HG02943 (cell line): ENCODE results near the gene MPHOSPH8.

Source experiments
- ATAC-seq: cut with Tn5 transposase; IDR thresholded peaks from one replicate; pipeline ENCODE4 v1.9.1; 2021; ENCODE audit warnings: mild to moderate bottlenecking, low read depth, moderate library complexity; ENCODE audit not compliant: unreplicated experiment

The MPHOSPH8 gene, protein sequence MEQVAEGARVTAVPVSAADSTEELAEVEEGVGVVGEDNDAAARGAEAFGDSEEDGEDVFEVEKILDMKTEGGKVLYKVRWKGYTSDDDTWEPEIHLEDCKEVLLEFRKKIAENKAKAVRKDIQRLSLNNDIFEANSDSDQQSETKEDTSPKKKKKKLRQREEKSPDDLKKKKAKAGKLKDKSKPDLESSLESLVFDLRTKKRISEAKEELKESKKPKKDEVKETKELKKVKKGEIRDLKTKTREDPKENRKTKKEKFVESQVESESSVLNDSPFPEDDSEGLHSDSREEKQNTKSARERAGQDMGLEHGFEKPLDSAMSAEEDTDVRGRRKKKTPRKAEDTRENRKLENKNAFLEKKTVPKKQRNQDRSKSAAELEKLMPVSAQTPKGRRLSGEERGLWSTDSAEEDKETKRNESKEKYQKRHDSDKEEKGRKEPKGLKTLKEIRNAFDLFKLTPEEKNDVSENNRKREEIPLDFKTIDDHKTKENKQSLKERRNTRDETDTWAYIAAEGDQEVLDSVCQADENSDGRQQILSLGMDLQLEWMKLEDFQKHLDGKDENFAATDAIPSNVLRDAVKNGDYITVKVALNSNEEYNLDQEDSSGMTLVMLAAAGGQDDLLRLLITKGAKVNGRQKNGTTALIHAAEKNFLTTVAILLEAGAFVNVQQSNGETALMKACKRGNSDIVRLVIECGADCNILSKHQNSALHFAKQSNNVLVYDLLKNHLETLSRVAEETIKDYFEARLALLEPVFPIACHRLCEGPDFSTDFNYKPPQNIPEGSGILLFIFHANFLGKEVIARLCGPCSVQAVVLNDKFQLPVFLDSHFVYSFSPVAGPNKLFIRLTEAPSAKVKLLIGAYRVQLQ

DNA sequence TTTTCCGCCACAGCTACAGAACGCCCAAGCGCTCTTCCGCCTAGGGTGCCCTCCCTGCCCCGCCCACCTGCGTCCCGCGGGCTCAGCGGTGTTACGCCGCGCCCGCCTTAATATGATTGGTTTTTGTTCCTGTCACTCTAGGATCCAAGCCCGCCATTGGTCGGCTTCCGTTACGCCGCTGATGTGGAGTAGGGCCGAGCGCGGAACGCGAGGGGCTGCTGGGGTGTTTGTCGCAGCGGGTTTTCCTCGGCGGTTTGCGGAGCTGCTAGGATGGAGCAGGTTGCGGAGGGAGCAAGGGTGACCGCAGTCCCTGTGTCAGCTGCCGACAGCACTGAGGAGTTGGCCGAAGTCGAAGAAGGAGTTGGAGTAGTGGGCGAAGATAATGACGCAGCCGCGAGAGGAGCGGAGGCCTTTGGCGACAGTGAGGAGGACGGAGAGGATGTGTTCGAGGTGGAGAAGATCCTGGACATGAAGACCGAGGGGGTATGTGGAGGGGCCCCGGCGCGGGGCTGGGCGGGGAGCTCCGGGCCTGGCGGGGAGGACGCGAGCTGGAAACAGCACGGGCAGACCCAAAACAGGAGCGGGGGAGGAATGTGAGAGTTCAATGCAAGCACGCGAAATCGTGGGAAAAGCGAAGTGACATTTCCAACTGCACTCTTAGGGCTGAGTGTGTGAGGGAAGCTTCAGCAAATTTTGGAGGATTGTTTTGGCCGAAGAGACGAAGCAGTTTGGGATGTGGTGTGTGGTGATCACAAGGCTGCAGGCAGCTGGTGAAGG, at the start of gene MPHOSPH8:
Gene MPHOSPH8 (plus strand): TSS at position 181 of the 777 bp plus-strand sequence. CDS start 90 bp downstream, at position 271.
- ATAC-seq: peak; percentile 99

DNA sequence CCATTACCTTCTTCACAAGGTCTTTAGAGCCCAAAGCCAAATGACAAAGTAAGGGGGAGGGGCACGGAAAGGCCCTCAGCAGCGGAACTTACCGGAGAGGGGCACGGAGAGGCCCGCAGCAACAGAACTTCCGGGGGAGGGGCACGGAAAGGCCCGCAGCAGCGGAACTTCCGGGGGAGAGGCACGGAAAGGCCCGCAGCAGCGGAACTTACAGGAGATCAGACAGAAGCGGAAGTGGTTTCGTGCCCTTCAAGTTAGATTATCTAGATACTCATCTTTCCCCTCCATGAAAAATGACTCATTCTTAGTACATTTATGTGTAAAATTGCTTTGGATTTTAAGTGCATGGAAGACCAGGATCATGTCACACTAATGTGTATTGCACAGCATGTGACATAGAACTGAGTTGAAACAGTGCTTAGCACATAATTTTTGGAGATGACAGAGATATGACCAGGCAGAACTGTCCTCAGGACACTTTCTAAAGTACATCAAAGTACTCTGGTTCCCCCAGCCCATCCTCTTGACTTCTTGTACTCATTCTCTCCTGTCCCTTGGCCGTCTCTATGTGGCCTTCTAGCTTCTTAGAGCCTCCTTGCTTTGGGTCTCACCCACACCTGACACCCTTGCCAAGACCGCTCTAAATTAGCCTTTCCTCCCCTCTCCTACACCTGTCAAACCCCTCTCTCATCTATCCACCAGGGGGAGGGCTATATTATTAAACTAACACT, 46.4 kb upstream of the MPHOSPH8 start:
- peak; percentile 64 for ATAC-seq

DNA sequence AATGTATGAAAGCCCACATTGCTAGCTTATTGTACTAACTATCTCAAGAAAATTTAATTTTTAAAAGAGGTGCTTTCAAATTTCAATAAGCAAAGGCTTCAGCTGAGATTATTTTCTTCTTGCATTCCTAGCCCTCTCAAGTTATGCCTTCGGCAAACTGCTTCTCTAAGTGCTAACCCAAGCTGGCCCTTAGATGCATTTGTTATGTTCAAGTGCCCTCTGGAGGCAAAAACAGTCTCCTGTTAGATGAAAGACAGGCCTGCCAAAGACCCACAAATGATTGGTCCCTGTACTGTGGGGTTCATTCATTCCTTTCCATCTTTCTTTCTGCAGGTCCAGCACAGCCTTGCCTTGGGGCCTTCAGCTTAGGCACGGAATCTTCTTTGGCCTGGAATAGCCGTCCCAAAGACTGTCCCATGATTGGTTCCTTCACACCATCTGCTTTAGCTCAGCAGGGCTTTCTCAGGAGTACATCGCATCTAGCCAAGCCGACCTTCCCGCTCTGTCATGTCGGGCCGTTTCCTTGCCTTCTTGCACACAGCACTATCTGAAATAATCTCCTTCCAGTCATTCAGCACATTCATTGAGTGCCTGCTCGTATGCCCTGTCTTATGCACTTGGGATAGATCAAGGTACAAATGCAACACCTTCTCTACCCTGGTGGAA, 45.7 kb upstream of the MPHOSPH8 start:
- peak; percentile 72 for ATAC-seq

DNA sequence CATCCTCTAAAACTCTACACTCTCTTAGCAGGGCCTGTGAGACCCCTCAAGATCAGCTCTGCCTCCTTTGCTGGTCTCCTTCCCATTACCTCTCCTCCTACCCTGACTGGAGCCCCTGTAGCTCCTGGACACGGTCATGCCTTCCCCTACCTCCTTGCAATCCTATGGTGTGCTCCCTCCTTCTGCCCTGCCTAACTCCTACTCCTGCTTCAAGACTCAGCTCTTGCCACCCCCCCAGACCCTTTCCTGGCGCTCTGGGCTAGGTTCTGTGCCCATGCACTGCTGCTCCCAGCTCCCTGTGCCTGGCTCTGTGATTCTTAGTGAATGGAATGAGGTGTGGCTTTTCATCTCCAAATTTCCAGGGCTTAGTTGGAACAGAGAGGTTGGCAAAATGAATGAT, 44.1 kb upstream of the MPHOSPH8 start:
- ATAC-seq: no peak

DNA sequence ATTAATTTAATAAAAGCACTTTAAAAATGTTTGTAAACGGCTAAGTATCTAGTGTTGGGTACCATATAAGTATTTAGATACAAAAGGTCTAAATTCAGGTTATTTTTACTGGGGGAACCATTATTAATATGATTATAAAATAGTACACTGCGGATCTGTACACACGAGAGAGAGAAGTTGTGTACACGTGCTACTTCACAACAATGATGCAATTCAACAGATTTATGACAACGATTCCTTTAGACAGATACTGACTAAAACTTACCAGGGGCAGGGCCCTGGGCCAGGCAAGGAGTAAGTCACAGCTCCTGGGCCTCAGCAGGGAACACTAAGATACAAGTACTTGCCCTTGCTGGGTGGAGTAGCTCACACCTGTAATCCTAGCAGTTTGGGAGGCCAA, 43.0 kb upstream of the MPHOSPH8 start:
- no peak for ATAC-seq

DNA sequence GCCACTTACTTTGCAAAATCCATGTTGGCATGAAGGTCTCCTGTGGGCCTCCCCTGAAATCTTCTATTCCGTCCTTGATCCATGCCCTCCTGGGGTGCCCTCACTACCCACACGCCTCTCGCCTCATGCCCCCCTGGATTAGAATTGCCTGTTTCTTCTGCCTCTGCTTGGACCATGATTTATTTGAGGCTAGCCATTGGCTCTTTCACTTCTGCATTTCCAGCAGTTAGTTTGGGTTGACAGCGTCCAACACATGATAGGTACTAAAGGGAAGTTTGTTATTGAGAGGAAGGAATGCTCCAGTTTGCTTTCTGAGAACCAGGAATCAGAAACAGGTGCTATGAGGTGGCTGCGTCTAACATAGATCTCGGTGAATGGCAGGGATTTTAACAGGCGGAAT, 41.6 kb upstream of the MPHOSPH8 start:
- no peak for ATAC-seq

DNA sequence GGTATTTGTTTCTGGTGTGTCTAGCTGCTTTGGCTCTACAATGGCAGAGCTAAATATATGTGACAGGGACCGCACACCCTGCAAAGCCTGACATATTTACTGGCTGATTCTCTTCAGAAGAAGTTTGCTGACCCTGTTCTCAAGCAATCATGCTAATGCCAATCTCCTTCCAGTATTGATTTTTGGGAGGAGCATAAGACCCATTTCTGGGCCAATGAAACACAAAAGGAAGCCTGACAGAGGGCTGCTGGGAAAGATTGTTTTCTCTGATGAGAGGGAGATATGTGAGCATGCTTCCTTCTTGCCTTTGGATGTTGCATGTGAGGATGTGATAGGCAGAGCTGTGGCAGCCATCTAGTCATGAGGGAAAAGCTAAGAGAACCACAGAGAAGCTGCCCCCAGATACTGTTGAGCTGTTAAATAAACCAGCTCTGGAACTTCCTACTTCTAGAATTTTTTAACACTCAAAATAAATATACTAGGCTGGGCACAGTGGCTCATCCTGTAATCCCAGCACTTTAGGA, 40.7 kb upstream of the MPHOSPH8 start:
- no peak for ATAC-seq

DNA sequence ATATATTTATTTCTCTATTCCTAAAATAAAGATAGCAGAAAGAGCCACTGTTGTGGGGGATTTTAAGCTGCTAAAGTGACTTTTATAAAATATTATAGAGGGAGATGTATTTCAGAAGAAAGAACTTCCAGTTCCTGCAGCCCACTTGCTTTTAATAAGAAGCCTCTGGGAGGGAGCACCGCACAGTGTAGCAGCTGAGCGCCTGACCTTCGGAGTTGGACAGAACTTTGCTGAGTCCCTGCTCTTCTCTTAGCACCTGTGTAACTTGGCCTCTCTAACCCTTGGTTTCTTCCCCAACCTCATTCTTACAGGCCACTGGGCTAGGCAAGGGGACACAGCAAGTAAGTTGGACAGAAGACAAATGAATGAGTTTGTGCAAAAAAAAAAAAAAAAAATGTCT, 37.4 kb upstream of the MPHOSPH8 start:
- ATAC-seq: no peak

DNA sequence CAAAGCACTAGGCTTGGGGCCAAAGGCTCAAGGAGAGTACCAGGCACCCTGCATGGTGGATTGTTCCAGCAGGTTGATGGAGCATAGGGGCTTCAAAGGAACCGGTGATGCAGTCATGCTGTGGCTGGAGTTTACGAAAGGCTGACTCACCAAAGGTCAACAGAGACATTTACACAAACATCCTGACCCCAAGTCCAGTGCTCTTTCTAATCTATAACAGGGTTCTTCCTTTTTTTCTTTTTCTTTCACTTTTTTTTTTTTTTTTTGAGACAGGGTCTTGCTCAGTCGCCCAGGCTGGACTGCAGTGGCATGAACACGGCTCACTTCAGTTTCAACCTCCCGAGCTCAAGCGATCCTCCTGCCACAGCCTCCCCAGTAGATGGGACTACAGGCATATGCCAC, 36.5 kb upstream of the MPHOSPH8 start:
- ATAC-seq: no peak

DNA sequence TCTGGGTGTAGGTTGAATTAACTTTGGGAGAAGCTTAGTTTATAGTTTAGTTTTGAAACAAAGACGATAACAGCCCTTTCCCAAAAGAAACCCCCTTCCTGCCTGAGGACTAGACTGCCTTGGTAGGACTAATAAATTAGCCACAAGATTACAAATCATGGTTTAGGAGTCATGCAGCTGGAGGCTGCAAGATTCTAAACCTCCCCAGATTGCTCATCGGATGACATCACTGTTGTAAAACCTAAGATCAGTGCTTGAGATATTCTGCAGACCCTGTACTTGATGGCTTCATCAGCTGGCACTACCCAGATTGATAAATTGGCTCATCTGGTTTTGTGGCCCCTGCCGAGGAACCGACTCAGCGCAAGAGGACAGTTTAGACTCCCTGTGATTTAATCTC, 35.9 kb upstream of the MPHOSPH8 start:
- no peak for ATAC-seq

DNA sequence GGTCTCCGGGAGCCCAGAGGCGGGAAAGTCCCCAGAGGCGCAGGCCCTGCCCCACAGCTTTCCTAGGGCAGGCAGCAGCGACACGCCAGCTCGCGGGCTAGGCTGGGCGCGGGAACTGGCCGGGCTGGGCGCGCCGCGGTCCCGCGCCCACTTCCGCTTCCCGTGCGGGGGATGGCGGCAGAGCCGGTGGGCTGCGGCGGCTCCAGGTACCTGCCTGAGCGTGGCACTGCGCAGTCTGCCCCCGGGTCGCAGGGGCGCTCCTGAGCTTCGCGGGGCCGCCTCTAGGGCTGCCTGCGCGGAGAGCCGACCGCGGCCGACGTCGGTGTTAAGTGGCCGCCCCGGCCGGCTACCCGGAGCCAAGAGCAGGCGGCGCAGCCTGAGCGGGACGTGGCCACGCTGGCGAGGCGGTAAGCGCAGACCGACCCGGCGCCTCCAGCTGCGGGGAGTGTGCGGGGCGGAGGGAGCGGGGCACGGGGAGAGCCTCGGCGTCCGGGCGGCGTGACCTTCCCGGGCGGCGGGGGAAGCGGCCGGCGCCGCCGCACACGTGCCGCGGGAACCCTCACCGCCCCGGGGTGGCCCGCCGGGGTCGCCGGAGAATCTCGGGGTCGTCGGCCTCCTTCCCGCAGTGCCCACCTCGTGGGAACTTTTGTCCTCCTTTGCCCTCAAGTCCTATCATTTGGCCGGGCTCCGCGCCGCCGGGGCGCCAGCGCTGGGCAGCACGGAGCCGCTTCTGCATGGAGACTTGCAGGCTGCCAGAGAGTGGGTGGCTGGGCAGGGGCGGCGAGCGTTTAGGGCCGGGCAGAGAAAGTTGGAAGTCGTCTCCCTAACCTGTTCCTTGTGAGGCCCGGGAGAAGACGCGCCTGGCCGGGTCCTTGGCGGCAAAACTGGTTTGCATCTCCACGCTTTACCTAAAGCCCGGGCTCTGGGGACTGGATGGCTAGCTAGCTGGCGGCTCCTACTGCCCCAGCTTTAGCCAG, 31.4 kb upstream of the MPHOSPH8 start:
- ATAC-seq: peak; percentile 85

DNA sequence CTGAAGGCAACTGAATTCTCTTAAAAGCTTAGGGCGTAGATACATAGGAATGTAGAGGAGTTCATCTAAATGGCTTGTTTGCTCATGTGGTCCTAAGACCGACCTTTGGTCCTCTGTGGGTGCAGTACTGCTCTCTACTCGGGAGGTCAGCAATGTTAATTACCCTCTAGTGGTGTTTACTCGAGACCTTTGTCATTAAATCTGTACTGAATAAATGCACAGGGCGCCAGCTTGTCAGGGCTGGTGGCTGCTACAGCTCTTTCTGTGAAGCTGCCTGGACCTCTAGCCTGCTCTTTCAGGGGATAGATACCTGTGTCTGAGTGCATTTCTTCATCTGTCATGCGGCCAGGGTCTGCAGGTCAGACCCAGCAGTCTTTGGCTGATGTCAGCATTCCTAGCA, 29.2 kb upstream of the MPHOSPH8 start:
- no peak for ATAC-seq

DNA sequence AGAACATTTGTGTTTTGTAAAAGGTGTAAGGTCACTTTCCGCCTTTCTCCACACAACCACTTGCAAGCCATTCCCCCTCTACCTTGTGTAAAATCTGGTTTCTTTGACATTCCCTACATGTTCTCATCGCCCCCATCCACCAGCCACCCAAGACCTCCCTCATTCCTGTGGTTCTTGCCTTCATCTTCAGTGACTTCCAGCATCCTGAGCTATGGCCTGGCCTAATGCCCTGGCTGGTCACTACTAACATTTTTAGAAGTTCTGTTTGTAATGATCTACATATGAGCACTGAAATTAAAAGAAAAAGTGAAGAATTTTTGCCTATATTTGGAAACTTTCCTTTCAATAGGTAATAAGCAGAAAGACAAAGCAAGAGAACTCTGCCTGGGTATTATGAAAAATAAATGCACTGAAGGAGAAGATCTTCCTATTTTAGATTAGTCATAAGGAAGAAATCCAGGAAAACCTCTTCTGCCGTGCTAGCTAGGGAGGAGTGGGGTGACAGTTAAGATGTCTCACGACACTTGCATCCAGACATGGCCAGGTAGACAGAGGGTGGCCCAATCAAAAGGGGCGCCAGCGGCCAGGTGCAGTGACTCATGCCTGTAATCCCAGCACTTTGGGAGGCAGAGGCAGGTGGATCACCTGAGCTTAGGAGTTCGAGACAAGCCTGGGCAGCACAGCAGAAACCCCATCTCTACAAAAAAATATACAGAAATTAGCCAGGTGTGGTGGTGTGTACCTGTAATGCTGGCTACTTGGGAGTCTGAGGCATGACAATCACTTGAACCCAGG, 28.1 kb upstream of the MPHOSPH8 start:
- ATAC-seq: no peak

DNA sequence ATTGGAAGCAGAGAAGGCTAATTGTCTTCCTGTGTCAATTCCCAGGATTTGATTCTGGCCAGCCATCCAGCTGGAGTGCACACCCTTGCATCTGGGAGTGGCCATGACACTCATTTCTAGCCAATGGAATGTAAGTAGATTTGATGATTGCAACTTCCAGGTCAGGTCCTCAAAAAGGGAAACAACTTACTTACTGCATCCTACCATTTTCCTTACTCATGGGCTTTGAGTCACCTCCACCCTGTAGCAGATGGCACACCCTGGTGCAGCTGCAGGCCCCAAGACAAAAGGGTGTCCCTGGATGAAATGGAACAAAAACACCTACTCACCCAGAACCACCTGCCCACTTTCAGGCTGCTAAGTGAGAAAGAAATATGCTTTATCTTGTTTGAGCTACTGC, 27.3 kb upstream of the MPHOSPH8 start:
- no peak for ATAC-seq

DNA sequence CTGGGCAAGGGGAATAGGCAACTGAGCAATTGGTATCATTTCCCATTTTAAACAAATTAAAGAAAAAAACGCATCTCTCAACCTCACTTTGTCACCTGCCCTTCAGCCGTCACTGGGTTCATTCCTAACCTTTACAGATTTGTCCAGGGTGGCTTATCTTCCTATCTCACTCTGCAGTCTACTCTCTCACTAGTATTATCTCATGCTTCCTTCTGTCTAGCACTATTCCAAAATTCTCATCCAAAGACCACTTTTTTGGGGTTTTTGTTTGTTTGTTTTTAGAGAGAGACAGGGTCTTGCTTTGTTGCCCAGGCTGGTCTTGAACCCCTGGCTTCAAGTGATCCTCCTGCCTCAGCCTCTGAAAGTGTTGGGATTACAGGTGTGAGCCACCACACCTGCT, 26.7 kb upstream of the MPHOSPH8 start:
- ATAC-seq: no peak

DNA sequence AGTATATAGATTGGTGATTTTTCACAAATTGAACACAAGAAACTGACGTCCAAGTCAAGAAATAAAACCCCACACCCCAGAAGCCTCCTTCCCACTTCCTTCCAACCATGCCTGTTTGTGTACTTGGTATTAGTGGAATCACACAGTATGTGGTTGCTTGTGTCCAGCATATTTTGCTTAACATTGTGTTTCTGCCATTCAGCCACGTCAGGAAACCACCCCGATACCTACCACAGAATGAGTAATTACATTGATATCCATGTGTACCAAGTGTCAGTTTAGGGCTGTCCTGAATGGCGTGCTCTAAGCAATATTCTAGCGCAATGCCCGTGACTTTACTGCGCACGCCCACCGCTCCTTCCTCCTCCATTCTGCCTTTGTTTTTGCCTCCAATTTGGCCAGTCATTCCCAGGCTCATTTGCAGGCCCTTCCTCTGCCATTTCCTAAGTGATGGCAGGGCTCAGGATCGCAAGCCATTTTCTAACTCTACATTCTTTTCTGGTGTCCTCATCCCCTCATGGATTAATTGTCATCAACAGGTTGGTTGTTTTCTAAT, 25.9 kb upstream of the MPHOSPH8 start:
- ATAC-seq: no peak

DNA sequence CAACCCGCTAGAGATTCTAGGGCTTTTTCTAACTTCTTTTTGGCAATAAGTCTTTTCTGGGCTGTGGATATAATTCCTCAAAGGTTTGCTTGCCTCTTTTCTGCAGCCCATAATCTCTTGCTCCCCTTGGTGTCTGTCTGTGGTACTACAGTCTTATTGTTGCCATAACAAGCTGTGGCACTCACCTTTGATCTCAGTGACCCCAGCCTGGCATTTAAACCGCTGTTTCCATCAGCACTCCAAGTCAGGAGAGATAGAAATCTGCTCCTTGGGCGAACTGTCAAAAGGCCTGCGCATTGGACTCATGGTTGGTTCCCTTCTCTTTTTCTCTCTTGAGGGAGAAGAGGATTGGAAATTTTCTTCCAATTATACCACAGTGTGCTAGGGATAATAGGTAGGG, 14.5 kb upstream of the MPHOSPH8 start:
- ATAC-seq: no peak
